GM06990 (cell line): ENCODE results near the gene LAMA1.

Experiments
- DNase-seq: peaks from one replicate; pipeline ENCODE4 v3.0.0-alpha.2; 2011; ENCODE audit not compliant: insufficient read length; ENCODE audit errors: extremely low read depth
- H3K27me3 ChIP-seq: replicated peaks from 2 replicates; pipeline ENCODE4 v1.6.0; 2011; ENCODE audit warnings: low read length; ENCODE audit not compliant: control insufficient read depth, insufficient read depth
- H3K36me3 ChIP-seq: 2 replicates; pipeline ENCODE4 v1.5.1; 2011; ENCODE audit warnings: low read length; ENCODE audit not compliant: control insufficient read depth, insufficient read depth
- H3K4me3 ChIP-seq: replicated peaks from 2 replicates; pipeline ENCODE4 v1.5.1; 2011; ENCODE audit warnings: low read depth, mild to moderate bottlenecking, control low read depth, low read length
- CTCF ChIP-seq: IDR thresholded peaks from 2 replicates; pipeline ENCODE4 v1.5.1; 2011; ENCODE audit warnings: low read length, control low read depth, mild to moderate bottlenecking, inconsistent platforms; ENCODE audit not compliant: insufficient read depth, poor library complexity, severe bottlenecking

Gene LAMA1

GRCh38 chr18:6983366-6983765 lies 134.2 kb downstream of the LAMA1 start:
- H3K4me3 ChIP-seq: no peak overlapping the region
- no peaks in the 10 kb centered on the region for H3K36me3 ChIP-seq
- DNase-seq: no peak
- no peaks in the 10 kb centered on the region for H3K27me3 ChIP-seq
- TF ChIP-seq CTCF: no peak

- Histone ChIP-seq H3K4me3 (no peak overlapping the region), H3K36me3 (no peaks in the 10 kb centered on the region), H3K27me3 (no peaks in the 10 kb centered on the region; the same call in 1 of the 2 replicates)
- no peak for TF ChIP-seq CTCF
- DNase-seq: no peak
These were observed 135.2 kb downstream of the LAMA1 start for GRCh38 chr18:6982398-6982797.

- Histone ChIP-seq H3K4me3 (no peak overlapping the region), H3K36me3 (no peaks in the 10 kb centered on the region), H3K27me3 (no peaks in the 10 kb centered on the region; the same call in 1 of the 2 replicates)
- no peak for DNase-seq
- no peak for TF ChIP-seq CTCF
These were observed 137.2 kb downstream of the LAMA1 start for GRCh38 chr18:6980363-6980762.

- TF ChIP-seq CTCF: no peak
- H3K36me3 ChIP-seq: no peaks in the 10 kb centered on the region
- DNase-seq: no peak
These were observed 137.6 kb downstream of the LAMA1 start for GRCh38 chr18:6979954-6980353.

GRCh38 chr18:6976935-6977334 lies 140.7 kb downstream of the LAMA1 start:
- no peak for DNase-seq
- no peak overlapping the region for H3K4me3 ChIP-seq
- H3K36me3 ChIP-seq: no peaks in the 10 kb centered on the region
- no peak for TF ChIP-seq CTCF
- H3K27me3 ChIP-seq: no peaks in the 10 kb centered on the region; the same call in 1 of the 2 replicates

More at GRCh38 chr18:6979954-6980353, 137.6 kb downstream of the LAMA1 start:
- H3K27me3 ChIP-seq: no peaks in the 10 kb centered on the region; the same call in 1 of the 2 replicates
- H3K4me3 ChIP-seq: no peak overlapping the region

GRCh38 chr18:6975084-6975483 lies 142.5 kb downstream of the LAMA1 start:
- DNase-seq: no peak
- TF ChIP-seq CTCF: no peak
- no peaks in the 10 kb centered on the region; the same call in 1 of the 2 replicates for H3K27me3 ChIP-seq
- no peak overlapping the region for H3K4me3 ChIP-seq
- H3K36me3 ChIP-seq: no peaks in the 10 kb centered on the region
